Gastrocnemius medialis (tissue), 4 donors: ENCODE data around the gene ADAMTSL1.

ENCODE experiments used
- CTCF ChIP-seq, 5 experiments: fragments of 450-650 bp in 3 of 5; fragments of 200-600 bp in 2 of 5; sonication (generic) in 2 of 5; IDR thresholded peaks in 4 of 5; conservative IDR thresholded peaks in 1 of 5; 1 replicate in 4 of 5; 2 replicates in 1 of 5; pipeline ENCODE4 v1.5.1; 2016 to 2019; ENCODE audit warnings: antibody characterized with exemption in 5 of 5, mild to moderate bottlenecking in 3 of 5, moderate library complexity in 3 of 5
- POLR2A ChIP-seq, 2 donors: fragments of 450-650 bp; IDR thresholded peaks; one replicate each; pipeline ENCODE4 v1.6.1; 2017; ENCODE audit warnings: antibody characterized with exemption in 2 of 2, mild to moderate bottlenecking in 2 of 2, moderate library complexity in 2 of 2

- no peak for TF ChIP-seq CTCF (IDR thresholded peaks at IDR 0.05 in 4 of 5, conservative IDR thresholded peaks at IDR 0.05 in 1 of 5)
- no peak for TF ChIP-seq POLR2A (IDR thresholded peaks at IDR 0.05)
These were observed 304.2 kb downstream of the ADAMTSL1 start for GRCh38 chr9:18778147-18778546.
